Right lobe of liver (tissue), 6 donors: ENCODE results near the gene COL17A1. TPM values are rescaled to one million over a fixed set of nuclear protein-coding genes. Genes with fewer than 3 reads are reported as not detected.

Experiments
- ATAC-seq, 4 donors: fragments of 200-7000 bp; cut with Tn5 transposase; one replicate each; pipeline ENCODE4 v1.9.1; 2020; ENCODE audit warnings: mild to moderate bottlenecking in 4 of 4, moderate library complexity in 4 of 4
- DNase-seq, 3 donors: peaks; one replicate each; pipeline ENCODE4 v3.0.0-alpha.2; 2020
- H3K27ac ChIP-seq, 3 donors: fragments of 200-600 bp; one replicate each; pipeline ENCODE4 v1.8.0; 2022
- H3K27me3 ChIP-seq, 2 donors: fragments of 200-600 bp; one replicate each; pipeline ENCODE4 v1.8.0; 2022
- H3K36me3 ChIP-seq, 4 donors: fragments of 200-600 bp; sonication (generic) in 1 of 4; one replicate each; pipeline versions ENCODE4 v1.5.1 to v1.8.0; 2017 to 2022; ENCODE audit warnings: control low read depth in 1 of 4
- H3K4me1 ChIP-seq, 4 donors: fragments of 200-600 bp; sonication (generic) in 1 of 4; one replicate each; pipeline versions ENCODE4 v1.5.1 to v1.8.0; 2017 to 2022; ENCODE audit warnings: control low read depth in 1 of 4
- H3K4me3 ChIP-seq, 3 donors: fragments of 200-600 bp; one replicate each; pipeline ENCODE4 v1.8.0; 2022
- H3K9me3 ChIP-seq, 4 donors: fragments of 200-600 bp; sonication (generic) in 1 of 4; one replicate each; pipeline versions ENCODE4 v1.5.1 to v1.8.0; 2017 to 2022; ENCODE audit warnings: control low read depth in 1 of 4
- CTCF ChIP-seq, 4 donors: fragments of 200-600 bp in 3 of 4; fragments of 450-650 bp in 1 of 4; IDR thresholded peaks; one replicate each; pipeline versions ENCODE4 v1.5.1 to v1.8.0; 2016 to 2022; ENCODE audit warnings: antibody characterized with exemption in 4 of 4, mild to moderate bottlenecking in 2 of 4
- POLR2A ChIP-seq: fragments of 450-650 bp; IDR thresholded peaks from one replicate; pipeline ENCODE4 v1.6.1; 2017; ENCODE audit warnings: antibody characterized with exemption, mild to moderate bottlenecking
- WGBS: methylation state at CpG from one replicate; pipeline ENCODE4 v1.1.6; 2018; ENCODE audit warnings: low coverage, low lambda C conversion rate; ENCODE audit not compliant: insufficient coverage; ENCODE audit errors: missing lambda C conversion rate; 5-methylcytosine and 5-hydroxymethylcytosine counted together
- intact Hi-C, 2 donors: fragments of 100-400 bp; cut with DNase I; formaldehyde crosslinking; loops; one replicate each; pipeline versions ENCODE4 v1.11.2 to v1.14.1; 2022
- total RNA-seq, 6 experiments: library from RNA; depleted of rRNA in 2 of 6; stranded (reverse); fragments of >200 nt in 2 of 6; fragmentation: NEBNext Ultra II Directional in 3 of 6; extraction: Animal tissue kit (Norgen Biotek cat#: 25700) in 3 of 6; gene quantifications; one replicate each; pipeline versions ENCODE4 v1.1.0 to v1.2.4, GENCODE V29; 2016 to 2023
- donor health status: DM: no; HTN: yes; CAD: no.
- donor health status: DM: no; HTN: no; CAD: no.
- donor health status: DM: no; HTN: no; CAD: no.
- donor health status: DM: no; HTN: yes; CAD: no.
- donor health status: DM: no; HTN: yes; CAD: no.

The COL17A1 gene
- total RNA-seq, 6 experiments from 2014 or later = 0.11 to 0.12 TPM; not detected in 4

- intact Hi-C loops = no loop called here
- 64% methylated on average over 6 of the region's 6 CpGs for whole genome bisulfite sequencing
- no peaks in the 10 kb centered on the region for H3K9me3 ChIP-seq
- ATAC-seq (no peak), DNase-seq (no peak)
- H3K27ac ChIP-seq = no peak overlapping the region
- H3K4me1 ChIP-seq = no peaks in the 10 kb centered on the region
- no peaks in the 10 kb centered on the region for H3K36me3 ChIP-seq
- H3K4me3 ChIP-seq = no peak overlapping the region
- no peaks in the 10 kb centered on the region for H3K27me3 ChIP-seq
- TF ChIP-seq POLR2A (no peak), CTCF (IDR thresholded peaks at IDR 0.05) (no peak)
These were observed 16.1 kb downstream of the COL17A1 start for GRCh38 chr10:104069613-104070012.

GRCh38 chr10:104067525-104067924 is 18.2 kb downstream of the COL17A1 start:
- ATAC-seq (no peak), DNase-seq (no peak)
- TF ChIP-seq POLR2A = no peak
- TF ChIP-seq CTCF (IDR thresholded peaks at IDR 0.05) = no peak
- Histone ChIP-seq H3K36me3 (no peaks in the 10 kb centered on the region), H3K4me1 (no peaks in the 10 kb centered on the region), H3K27me3 (no peaks in the 10 kb centered on the region), H3K27ac (no peak overlapping the region), H3K9me3 (no peaks in the 10 kb centered on the region), H3K4me3 (no peak overlapping the region)
- WGBS = 73% methylated on average over 8 of the region's 12 CpGs
- intact Hi-C loops = no loop called here

GRCh38 chr10:104066945-104067344 is 18.7 kb downstream of the COL17A1 start:
- DNase-seq = no peak
- Histone ChIP-seq H3K27me3 (no peaks in the 10 kb centered on the region), H3K36me3 (no peaks in the 10 kb centered on the region), H3K4me1 (no peaks in the 10 kb centered on the region), H3K27ac (no peak overlapping the region), H3K4me3 (no peak overlapping the region), H3K9me3 (no peaks in the 10 kb centered on the region)
- intact Hi-C loops = no loop called here
- ATAC-seq = no peak
- no peak for TF ChIP-seq POLR2A
- TF ChIP-seq CTCF (IDR thresholded peaks at IDR 0.05) = no peak
- 84% methylated on average over 6 of the region's 7 CpGs for WGBS

- ATAC-seq (no peak), DNase-seq (no peak)
- TF ChIP-seq POLR2A = no peak
- no peak for TF ChIP-seq CTCF (IDR thresholded peaks at IDR 0.05)
- Histone ChIP-seq H3K27me3 (no peaks in the 10 kb centered on the region), H3K36me3 (no peaks in the 10 kb centered on the region), H3K27ac (no peak overlapping the region), H3K4me1 (no peaks in the 10 kb centered on the region), H3K4me3 (no peak overlapping the region), H3K9me3 (no peaks in the 10 kb centered on the region)
- intact Hi-C loops = no loop called here
- WGBS = no CpG with 5 or more reads among the region's 1 CpG
These were observed 19.9 kb downstream of the COL17A1 start for GRCh38 chr10:104065748-104066147.

GRCh38 chr10:104061196-104061595 is 24.5 kb downstream of the COL17A1 start:
- Histone ChIP-seq H3K4me3 (no peak overlapping the region), H3K4me1 (no peaks in the 10 kb centered on the region), H3K27ac (no peak overlapping the region), H3K27me3 (no peaks in the 10 kb centered on the region), H3K9me3 (no peaks in the 10 kb centered on the region), H3K36me3 (no peaks in the 10 kb centered on the region)
- DNase-seq = no peak
- no peak for ATAC-seq
- WGBS = 66% methylated on average over 3 of the region's 6 CpGs
- no peak for TF ChIP-seq POLR2A
- no peak for TF ChIP-seq CTCF (IDR thresholded peaks at IDR 0.05)
- intact Hi-C loops = no loop called here
